ENCODE results near the gene RPRD1B. TPM values are rescaled to one million over a fixed set of nuclear protein-coding genes. Genes with fewer than 3 reads are reported as not detected.

Gene RPRD1B, protein sequence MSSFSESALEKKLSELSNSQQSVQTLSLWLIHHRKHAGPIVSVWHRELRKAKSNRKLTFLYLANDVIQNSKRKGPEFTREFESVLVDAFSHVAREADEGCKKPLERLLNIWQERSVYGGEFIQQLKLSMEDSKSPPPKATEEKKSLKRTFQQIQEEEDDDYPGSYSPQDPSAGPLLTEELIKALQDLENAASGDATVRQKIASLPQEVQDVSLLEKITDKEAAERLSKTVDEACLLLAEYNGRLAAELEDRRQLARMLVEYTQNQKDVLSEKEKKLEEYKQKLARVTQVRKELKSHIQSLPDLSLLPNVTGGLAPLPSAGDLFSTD
- total RNA-seq (2022; extraction: Qiagen RNA extraction; ENCODE audit: low read depth) = 23.8 to 32.4 TPM (median 29.2 TPM) in 5 replicates

DNA sequence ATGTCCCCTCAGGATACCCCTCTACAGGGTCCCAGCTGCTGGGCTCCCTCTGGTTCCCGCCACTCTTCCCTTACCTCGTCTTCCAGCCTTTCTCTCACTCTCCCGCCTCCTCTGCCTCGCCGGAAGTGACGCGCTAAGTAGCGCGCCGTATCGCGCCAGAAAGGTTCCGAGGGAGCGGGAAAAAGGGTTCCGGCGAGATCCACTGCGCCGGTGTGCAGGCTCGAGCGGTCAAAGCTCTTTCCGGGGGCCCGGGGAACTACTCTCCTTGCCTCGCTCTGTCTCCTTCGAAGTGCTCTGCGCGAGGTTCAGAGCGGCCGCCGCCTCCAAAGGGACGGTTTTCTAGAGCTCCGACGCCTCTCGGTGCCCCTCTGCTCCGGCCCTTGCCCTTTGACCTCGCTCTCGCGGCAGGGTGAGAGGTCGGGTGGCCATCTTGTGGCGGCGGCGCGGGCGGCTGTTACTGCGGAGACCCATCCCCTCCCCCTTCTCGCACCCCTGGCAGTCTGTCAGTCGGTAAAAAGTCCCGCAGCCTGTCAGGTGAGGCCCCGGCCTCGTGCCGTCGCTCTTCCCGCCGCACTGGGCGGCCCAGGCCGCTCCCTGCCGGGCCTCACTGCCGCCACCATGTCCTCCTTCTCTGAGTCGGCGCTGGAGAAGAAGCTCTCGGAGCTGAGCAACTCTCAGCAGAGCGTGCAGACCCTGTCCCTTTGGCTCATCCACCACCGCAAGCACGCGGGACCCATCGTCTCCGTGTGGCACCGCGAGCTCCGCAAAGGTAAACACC lies at the start of gene RPRD1B, which contains the start of gene TTI1:
Gene RPRD1B, plus strand, starts transcription at position 417 of the 778 bp plus-strand sequence. Its CDS starts 202 bp downstream, at position 619.
Gene TTI1, minus strand, starts transcription at position 127 of the 778 bp plus-strand sequence. CDS start 19,640 bp downstream, outside the sequence.

Other genes starting within 250 kb of the RPRD1B start
- 6.2 to 7.2 TPM (median 7.1 TPM) in 5 replicates for gene VSTM2L, start 130.6 kb upstream of the RPRD1B start, total RNA-seq (2022; extraction: Qiagen RNA extraction; ENCODE audit: low read depth)
- 17.2 to 24.3 TPM (median 23.3 TPM) in 5 replicates for gene TTI1, start 290 bp upstream of the RPRD1B start, total RNA-seq (2022; extraction: Qiagen RNA extraction; ENCODE audit: low read depth)
- gene TGM2, start 131.5 kb downstream of the RPRD1B start, total RNA-seq (2022; extraction: Qiagen RNA extraction; ENCODE audit: low read depth) = 354 to 502 TPM (median 461 TPM) in 5 replicates
- 0.12 to 0.29 TPM (median 0.15 TPM) in 5 replicates for gene KIAA1755, start 227.0 kb downstream of the RPRD1B start, total RNA-seq (2022; extraction: Qiagen RNA extraction; ENCODE audit: low read depth)